ENCODE measurements around the gene CAT.

DNA sequence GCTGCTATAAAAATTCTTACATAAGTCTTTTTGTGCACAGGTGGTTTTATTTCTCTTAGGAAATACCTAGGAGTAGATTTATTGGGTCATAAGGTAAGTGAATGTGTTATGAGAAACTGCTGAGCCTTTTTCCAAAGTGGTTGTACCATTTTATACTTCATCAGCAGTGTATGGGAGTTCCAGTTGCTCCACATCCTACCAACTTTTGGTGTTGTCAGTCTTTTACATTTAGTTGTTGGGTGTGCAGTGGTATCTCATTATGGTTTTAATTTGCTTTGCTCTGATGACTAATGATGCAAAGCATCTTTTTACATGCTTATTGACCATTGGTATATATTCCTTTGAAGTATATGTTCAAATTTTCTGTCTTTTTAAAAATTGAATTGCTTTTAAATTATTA, 3.1 kb downstream of the CAT start:
- no peak for TF ChIP-seq POLR2A (IDR thresholded peaks at IDR 0.05)
- no peak for TF ChIP-seq CTCF (IDR thresholded peaks at IDR 0.05 in 4 of 5, conservative IDR thresholded peaks at IDR 0.05 in 1 of 5)

All from gastrocnemius medialis (tissue), 4 donors.